ENCODE results near the gene PAN3.
"Not testable (repeated sequence)": the region's sequence is repeated elsewhere in the genome, so short reads cannot be mapped to it uniquely, and the experiment has no call there.

The PAN3 gene

DNA sequence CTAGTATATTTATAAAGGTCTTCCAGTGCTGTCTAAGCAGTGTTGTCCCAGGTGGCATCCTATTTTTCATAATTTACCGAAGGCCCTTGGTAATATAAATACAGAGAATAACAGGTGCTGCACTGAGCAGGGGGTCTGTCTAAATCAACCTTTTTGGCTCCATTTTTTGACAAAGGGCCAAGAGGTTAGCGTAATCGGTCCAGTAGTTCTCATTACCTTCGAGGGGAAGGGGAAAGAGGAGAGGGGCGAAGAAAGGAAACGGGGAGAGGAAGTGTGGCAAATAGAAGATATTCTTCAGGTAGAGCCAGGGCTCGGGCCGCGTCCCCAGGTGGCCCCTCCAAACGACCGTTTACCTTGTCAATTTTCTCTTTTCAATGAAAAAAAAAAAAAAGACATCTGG lies 749 bp upstream of the PAN3 start:
- DNase-seq, result no peak

- DNase-seq, result peak; percentile 89
These were observed 568 bp downstream of the PAN3 start for GRCh38 chr13:28138756-28139470.

- DNase-seq, result peak; percentile 40
These were observed 2.2 kb downstream of the PAN3 start for GRCh38 chr13:28140433-28141125.

DNA sequence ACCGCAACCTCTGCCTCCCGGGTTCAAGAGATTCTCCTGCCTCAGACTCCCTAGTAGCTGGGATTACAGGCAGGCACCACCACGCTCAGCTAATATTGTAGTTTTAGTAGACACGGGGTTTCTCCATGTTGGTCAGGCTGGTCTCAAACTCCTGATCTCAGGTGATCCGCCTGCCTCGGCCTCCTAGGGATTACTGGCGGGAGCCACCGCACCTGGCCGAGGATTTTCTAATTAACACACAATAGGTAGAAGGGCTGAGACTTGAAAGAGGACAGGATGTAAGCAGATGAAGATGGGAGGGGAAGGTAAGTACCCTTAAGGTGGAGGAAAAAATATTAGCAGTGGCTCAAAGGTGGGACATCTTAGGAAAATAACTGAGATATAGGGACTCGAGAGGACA lies 3.2 kb downstream of the PAN3 start:
- DNase-seq, result not testable (repeated sequence)

DNA sequence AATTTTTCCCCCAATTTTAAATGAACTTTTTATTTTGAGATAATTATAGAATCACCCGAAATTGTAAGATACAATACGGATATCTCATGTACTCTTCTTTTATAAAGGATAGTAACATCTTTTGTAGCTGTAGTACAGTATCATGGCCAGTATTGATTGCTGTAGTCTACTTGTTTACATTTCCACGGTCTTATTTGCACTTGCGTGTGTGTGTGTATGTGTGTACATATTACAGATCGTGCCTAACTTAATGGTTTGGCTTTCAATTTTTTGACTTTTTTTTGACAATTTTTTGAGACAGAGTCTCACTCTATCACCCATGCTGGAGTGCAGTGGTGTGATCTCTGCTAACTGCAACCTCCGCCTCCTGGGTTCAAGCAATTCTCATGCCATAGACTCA lies 6.7 kb downstream of the PAN3 start:
- DNase-seq, result no peak

DNA sequence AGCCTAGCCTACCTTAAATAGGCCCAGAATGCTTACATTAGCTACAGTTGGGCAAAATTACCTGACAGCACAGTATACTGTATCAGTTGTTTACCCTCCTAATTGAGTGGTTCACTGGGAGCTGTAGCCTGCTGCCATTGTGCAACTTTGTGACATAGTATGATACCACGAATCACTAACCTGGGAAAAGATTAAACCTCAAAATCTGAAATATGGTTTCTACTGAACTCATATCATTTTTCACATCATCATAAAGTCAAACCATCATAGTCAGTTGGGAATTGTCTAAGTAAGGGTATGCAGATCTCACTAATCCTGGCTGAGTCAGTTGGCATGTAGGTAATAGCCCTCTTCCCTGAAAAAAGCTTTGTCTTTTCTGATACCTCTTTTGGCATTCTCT lies 9.2 kb downstream of the PAN3 start:
- DNase-seq, result no peak

DNA sequence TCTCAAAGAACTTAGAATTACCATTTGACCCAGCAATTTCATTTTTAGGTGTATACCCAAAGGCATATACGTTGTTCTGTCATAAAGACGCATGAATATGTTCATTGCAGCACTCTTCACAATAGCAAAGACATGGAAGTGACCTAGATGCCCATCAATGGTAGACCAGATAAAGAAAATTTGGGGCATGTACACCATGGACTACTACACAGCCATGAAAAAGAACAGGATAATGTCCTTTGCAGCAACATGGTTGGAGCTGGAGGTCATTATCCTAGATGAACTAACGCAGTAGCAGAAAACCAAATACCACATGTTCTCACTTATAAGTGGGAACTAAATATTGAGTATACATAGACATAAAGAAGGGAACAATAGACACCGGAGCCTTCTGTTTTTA lies 20.7 kb downstream of the PAN3 start:
- DNase-seq, result no peak

DNA sequence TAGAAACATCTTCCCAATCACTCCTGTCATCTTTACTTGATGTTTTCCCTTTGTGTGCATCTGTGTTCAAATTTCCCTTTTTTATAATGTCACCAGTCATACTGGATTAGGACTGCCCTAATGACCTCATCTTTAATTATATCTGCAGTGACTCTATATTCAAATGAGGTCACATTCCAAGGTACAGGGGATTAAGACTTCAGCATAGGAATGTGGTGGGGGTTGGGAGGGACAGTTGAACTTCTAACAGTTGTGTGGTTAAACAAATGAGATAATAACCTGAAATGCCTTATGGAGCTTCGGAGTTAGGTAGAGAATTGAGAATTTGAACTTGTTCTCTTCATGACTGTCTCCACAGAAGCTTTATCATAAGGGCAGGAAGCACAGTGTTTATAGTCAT lies 23.0 kb downstream of the PAN3 start:
- DNase-seq, result peak; percentile 40

DNA sequence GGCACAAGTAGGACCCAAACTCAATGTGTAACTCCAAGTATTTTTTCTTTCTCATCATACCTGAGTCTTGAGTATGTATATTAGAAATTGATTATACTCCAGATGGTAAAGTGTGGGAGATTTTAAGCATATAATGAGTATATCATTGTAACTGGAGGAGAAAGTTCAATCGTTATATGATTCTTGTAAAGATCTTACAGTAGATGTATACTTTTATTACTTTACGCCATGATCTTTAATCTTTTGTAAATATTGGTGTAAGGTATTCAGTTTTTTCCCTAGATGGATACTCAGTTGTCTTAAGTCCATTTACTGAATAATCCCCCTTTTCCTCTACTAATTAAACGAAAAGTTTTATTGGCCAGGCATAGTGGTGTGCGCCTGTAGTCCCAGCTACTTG lies 25.2 kb downstream of the PAN3 start:
- DNase-seq, result no peak

GRCh38 chr13:28166257-28166656 lies 27.9 kb downstream of the PAN3 start:
- DNase-seq, result no peak

DNA sequence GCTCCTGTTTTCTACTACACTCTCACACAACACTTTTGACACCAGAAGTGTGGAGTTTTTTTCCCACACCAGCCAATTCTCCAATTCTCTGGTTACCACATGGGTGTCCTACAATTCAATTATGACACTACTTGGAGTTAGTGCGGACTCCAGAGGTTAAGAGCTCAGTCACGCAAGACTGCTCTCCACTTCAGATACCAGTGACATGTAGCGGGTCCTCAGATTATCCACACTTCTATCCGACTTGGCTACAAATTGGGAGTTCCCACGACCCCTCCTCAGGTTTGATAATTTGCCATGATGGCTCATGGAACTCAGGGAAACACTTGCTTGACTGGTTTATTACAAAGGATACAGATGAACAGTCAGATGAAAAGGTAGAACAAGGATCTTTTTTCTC lies 32.9 kb downstream of the PAN3 start:
- DNase-seq, result no peak

DNA sequence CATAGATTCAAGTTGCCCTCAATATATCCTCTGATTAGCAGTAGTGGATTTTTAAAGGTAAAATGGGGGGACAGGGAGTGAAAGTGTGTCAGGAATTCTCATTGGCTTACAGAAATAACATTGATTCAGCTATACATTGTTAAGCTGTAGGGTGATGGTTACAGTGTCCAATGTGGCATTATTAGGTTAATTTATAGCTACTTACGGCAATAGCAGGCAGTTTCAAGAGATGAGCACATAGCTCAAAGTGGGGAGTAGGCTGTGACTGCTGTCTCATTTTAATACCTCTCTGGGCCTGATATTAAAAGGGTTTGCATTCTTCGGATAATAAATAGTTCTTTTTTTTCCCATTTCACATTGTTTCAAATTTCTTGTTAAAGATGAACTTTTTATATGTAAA lies 34.6 kb downstream of the PAN3 start:
- no peak for DNase-seq

DNA sequence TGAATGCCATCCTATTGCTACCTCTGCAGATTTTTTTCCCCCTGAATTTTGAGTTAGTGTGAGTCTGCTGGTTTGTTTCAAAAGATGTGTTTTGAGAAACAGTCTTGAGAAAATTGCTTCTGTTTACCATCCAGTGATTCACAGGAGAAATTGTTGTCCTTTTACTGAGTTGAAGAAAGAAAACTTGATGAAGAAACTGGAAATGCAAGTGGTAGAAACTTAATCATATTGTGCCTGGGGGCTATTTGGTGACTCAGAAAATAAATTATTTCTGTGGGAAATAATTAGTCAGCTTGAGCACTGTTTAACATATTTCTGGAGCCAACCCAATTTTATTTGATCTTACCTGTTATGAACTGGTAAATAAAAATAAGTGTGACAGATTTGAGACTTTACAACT lies 35.4 kb downstream of the PAN3 start:
- DNase-seq, result peak; percentile 13

- no peak for DNase-seq
These were observed 39.0 kb downstream of the PAN3 start for GRCh38 chr13:28177327-28177726.

DNA sequence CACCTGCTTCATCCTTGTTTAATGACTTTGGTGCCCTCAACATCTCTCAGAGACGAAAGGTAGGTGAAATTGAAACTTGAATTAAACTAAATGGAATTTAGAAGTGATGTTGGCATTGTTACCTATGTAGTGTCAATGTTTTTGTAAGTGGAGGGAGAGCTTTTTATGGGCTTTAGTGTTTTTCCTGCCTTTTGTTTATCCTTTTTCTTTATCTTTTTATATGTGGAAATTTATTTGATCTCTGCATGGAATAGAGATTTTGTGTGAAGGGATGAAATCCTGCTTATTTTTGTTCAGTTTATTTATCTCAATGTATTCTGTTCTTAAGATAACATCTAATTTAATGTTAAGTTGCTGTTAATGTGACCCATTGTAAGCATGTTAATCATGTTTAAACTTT lies 39.5 kb downstream of the PAN3 start:
- DNase-seq, result no peak

DNA sequence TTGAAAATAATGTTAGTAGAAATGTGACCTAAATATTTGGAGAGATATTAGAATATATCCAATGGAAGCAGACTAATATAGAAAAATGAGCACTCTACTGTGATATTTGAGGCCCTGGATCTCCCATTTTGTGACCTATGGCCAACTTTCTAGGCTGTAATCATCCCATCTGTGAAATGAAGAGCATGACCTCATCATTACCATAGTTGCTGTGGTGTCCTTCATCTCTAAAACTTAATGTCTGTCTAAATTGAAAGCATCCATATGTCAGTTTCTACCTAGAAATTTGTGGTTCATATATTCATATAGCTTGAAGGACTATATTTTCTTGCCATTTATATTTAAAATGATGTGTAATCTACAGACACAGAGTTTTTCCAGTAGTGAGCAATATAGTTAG lies 41.6 kb downstream of the PAN3 start:
- DNase-seq, result no peak

- no peak for DNase-seq
These were observed 43.1 kb downstream of the PAN3 start for GRCh38 chr13:28181413-28181812.

- no peak for DNase-seq
These were observed 46.9 kb downstream of the PAN3 start for GRCh38 chr13:28185256-28185655.

DNA sequence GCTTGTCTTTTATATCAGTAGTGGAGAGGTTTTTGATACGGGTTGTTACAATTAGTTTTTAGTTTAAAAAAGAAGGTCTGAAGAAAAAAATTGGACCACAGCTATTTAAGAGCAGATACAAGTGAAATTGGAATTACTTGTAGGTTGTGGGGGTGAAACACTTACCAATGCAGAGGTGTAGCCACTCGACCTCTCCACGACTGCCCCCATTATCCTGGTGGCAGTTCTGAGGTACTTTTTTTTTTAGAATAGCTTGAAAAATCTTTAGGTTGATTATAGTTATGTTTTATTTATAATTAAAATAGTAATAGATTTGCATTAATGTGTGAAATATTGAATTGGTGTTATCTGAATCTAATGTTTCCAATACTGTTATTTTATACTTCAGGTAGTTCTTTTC lies 60.7 kb downstream of the PAN3 start:
- no peak for DNase-seq

DNA sequence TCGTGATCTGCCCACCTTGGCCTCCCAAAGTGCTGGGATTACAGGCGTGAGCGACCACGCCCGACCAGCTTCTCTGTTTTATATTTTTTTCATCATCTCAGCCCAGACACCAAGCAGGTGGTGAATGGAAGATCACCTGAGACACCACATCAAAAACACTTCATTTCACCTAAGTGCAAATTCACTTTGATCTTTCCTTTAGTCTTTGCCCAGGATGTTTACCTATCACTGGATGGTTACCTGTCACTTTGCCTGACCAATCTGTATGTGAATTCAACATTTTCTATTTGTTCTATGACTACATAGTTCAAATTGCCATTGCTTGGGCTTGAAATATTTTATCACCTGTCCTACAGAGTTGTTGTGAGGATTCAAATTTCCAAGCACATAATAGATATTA lies 65.7 kb downstream of the PAN3 start:
- no peak for DNase-seq

GRCh38 chr13:28204690-28205443 lies 66.5 kb downstream of the PAN3 start:
- DNase-seq, result no peak

- no peak for DNase-seq
These were observed 80.3 kb downstream of the PAN3 start for GRCh38 chr13:28218679-28219078.

GRCh38 chr13:28219408-28220099 lies 81.2 kb downstream of the PAN3 start:
- DNase-seq, result no peak

DNA sequence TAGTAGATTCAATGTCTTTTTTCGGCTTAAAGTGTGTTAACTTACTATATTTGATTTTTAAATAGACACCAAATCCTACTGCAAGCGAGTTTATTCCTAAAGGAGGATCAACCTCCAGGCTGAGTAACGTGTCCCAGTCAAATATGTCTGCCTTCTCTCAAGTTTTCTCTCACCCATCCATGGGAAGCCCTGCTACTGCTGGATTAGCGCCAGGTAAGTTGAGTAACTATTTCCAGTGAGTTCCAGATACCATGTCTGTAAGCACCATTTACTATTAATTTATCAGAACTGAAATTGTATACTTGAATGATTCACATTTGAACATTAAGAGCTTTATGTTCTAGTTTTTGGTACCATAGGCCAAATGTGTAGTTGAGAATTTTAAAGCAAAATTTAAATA lies 81.8 kb downstream of the PAN3 start:
- DNase-seq, result no peak
